Erythroblast (primary cell): ENCODE data around the gene TSHZ3.

Source experiments
- DNase-seq, 2 experiments: peaks; one replicate each; lab custom pipeline; 2025; lab: John Stamatoyannopoulos, UW
- GATA1 ChIP-seq: IDR thresholded peaks from 2 replicates; pipeline ENCODE4 v1.6.1; 2011; ENCODE audit warnings: low read depth, mild to moderate bottlenecking, control low read depth, low read length, moderate library complexity
- POLR2A ChIP-seq: IDR thresholded peaks from 2 replicates; pipeline ENCODE4 v1.6.1; 2011; ENCODE audit warnings: mild to moderate bottlenecking, low read length

The TSHZ3 gene, protein sequence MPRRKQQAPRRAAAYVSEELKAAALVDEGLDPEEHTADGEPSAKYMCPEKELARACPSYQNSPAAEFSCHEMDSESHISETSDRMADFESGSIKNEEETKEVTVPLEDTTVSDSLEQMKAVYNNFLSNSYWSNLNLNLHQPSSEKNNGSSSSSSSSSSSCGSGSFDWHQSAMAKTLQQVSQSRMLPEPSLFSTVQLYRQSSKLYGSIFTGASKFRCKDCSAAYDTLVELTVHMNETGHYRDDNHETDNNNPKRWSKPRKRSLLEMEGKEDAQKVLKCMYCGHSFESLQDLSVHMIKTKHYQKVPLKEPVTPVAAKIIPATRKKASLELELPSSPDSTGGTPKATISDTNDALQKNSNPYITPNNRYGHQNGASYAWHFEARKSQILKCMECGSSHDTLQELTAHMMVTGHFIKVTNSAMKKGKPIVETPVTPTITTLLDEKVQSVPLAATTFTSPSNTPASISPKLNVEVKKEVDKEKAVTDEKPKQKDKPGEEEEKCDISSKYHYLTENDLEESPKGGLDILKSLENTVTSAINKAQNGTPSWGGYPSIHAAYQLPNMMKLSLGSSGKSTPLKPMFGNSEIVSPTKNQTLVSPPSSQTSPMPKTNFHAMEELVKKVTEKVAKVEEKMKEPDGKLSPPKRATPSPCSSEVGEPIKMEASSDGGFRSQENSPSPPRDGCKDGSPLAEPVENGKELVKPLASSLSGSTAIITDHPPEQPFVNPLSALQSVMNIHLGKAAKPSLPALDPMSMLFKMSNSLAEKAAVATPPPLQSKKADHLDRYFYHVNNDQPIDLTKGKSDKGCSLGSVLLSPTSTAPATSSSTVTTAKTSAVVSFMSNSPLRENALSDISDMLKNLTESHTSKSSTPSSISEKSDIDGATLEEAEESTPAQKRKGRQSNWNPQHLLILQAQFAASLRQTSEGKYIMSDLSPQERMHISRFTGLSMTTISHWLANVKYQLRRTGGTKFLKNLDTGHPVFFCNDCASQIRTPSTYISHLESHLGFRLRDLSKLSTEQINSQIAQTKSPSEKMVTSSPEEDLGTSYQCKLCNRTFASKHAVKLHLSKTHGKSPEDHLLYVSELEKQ

DNA sequence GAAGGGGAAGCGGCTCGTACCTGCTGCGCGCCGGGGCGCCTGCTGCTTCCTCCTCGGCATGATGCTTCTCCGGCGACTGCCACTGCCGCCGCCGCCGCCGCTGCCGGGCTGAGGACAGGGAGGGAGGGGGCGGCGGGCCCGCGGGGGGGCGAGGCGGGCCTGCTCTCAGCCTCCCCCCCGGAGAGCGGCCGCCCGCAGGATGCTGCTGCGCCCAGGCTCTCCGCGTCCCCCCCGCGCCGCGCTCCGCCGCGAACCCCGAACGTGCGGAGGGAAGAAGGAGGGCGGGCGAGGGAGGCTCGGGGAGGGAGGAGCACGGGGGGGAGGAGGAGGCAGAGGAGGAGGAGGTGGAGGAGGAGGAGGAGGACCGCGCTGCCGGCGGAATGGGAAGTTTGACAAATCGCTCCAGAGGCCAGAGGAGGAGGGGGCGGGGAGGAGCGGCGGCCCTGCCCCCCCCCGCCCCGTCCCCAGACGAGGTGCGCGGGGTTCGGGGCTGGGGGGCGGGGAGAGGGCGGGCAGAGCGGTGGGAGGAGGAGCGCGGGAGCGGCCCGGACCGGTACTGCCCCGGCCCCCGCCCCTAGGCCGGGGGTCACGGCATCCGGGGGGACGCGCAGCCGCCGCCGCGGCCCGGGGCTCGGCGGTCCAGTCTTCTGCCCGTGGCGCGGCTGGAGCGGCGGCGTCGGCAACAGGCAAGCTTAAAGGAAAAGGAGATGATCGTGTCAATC is at the start of gene TSHZ3:
TSS of gene TSHZ3 (minus strand) at position 277 of the 722 bp plus-strand sequence. CDS start at position 60, 217 bp downstream.
- DNase-seq, result peak in 1 of 2 experiments; percentile 13
- TF ChIP-seq GATA1, result no peak
- TF ChIP-seq POLR2A, result no peak

DNA sequence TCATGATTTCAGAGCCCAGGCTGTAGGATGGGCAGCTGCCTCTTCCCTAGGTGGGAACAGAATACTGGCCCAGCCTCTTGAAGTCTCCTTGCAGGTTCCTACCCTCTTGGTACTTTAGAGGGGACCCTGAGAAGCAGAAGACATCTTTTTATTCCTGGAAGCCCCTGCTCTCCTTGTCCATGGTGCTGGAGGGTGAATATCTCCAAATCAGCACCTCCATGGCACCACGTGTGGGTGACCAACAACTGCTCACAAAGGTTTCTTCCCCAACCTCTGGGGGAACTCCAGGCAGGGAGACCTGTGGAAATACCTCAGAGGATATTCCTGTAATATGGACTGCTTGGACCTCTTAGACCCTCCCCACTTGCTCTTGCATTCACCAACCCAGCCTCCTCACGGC is 48.1 kb upstream of the TSHZ3 start:
- DNase-seq, result no peak
- TF ChIP-seq POLR2A (no peak), GATA1 (no peak)

DNA sequence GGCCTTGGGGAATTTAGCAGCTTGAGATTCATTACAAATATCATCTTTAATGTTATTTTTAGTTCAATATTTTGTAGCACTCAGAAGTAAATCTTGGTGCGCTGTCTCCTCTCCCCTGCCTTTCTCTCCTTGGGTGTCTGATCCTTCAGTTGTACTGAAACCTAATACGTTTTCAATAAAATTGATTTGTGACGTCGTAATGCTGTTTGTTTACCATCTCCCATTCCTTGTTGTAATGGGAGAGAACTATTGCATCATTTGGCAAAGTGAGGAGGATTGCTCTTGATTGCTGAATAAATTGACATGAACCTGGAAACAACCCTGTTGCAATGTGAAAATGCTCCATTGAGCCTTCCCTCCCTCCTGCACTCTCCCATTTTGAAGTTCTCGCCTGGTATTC is 43.2 kb upstream of the TSHZ3 start:
- no peak for DNase-seq
- TF ChIP-seq GATA1 (no peak), POLR2A (no peak)

DNA sequence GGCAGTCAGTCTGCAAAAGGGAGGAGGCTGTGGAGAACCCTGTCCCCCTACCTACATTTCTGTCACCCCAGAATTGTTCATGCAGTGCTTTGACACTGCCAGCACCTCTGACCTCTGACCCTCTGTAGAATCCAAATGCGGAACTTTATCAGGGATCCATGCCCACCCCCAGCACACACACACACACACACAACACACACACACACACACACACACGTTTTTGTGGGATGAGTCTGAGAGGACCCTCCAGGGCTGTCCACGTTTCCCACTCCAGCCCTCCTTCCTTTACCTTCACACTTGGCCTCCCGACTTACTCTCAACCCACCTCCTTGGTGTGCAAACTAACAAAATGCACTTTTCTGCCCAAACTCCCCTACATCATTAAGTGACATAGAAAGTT is 42.3 kb upstream of the TSHZ3 start:
- no peak for DNase-seq
- TF ChIP-seq POLR2A (no peak), GATA1 (no peak)

DNA sequence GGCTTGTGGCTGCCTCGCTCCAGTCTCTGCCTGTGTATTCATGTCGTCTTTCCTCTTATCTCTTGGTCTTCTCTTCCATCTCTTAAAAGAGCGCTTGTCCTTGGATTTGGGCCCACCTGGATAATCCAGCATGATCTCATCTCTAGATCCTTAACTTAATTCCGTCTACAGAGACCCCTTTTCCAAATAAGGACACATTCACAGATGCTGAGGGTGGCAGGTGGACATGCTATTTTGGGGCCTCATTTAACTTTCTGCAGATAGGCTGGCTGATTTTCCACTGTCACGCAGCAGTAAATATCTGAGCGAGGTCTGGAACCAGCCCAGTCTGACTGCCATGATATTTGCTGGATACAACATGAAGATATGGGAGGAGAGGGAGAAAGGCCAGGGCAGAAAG is 41.5 kb upstream of the TSHZ3 start:
- no peak for DNase-seq
- TF ChIP-seq POLR2A, result no peak
- no peak for TF ChIP-seq GATA1

DNA sequence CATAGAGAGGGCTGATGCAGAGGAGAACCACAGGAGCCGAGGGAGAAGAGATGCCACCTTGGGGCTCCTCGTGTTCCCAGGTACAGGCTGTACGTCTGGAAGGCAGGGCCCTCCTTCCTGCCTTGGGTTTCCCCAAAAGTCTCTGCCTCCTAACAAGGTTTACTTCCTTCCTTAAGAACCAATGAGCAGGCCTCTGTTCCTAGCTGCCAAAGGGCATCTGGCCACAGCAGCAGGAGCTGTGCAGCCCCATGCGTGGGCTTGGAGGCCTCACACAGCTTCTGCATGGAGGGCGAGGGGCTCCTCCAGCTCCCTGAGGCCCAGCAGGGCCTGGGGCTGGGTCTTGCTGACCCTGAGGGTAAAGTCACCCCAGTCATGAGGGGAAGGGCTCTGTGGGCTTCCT is 40.6 kb upstream of the TSHZ3 start:
- DNase-seq, result no peak
- TF ChIP-seq POLR2A (no peak), GATA1 (no peak)

DNA sequence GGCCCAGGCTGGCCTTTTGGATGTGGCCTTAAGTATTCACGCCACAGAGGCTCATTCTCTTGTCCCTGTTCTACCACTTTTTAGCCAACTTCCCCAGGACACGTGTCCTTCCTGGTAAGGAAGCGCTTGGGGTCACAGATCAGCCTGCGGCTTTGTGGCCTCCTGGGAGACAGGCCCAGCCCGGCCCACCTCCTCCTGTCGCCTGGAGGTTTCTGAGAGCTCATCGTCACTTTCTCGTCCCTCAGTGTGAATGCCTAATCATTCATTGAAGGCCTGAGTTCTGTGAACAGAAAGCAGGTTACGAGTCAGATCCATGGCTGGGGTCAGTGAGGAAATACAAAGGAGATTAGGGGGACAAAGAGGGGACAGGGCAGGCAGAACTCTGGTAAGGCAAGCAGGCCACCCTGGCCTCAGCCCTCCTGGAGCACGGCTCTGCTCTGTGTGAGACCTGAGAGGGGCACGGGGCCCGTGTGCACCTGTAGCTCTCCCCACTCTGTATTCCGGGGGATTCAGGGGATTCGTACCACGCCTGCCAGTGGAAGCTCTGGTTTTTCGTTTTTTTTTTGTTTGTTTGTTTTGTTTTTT is 38.6 kb upstream of the TSHZ3 start:
- no peak for TF ChIP-seq GATA1
- TF ChIP-seq POLR2A, result no peak
- DNase-seq, result no peak

DNA sequence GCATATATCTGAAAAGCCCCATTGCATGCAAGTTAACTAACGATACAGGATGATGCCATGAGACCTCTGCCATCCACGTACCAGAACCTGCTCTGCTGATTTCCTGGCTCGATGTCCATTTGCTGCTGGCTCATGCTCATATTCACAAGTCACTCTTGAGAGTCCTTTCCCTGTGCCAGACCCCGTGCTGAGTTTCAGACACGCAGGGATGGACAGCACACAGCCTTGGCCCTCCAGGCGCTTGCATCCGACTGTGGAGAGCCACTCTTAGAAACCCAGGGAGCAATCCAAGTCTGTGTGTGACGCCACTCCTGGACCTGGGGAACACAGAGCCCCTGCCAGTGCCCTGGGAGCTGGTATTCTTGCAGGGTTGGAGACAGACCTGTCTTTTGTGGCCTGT is 37.6 kb upstream of the TSHZ3 start:
- no peak for DNase-seq
- TF ChIP-seq POLR2A, result no peak
- no peak for TF ChIP-seq GATA1

DNA sequence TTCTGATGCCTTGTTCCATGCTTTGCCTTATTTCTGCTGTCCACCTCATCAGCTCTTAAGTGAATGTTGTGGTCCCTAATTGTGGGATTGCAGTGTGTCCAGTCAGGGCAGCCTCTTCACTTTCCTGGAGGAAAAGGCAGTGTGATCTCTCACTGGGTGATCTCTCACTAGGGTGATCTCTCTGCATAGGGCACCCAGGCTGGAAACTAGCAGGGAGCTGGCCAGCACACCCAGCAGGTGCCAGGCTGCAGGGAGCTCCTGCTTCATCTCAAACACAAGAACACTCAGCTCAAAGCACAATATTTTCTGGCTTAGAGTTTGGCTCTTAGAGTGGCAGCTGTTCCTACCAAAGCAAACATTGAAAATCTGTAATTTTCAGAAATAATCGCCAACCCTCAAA is 36.5 kb upstream of the TSHZ3 start:
- TF ChIP-seq GATA1, result no peak
- no peak for TF ChIP-seq POLR2A
- no peak for DNase-seq

DNA sequence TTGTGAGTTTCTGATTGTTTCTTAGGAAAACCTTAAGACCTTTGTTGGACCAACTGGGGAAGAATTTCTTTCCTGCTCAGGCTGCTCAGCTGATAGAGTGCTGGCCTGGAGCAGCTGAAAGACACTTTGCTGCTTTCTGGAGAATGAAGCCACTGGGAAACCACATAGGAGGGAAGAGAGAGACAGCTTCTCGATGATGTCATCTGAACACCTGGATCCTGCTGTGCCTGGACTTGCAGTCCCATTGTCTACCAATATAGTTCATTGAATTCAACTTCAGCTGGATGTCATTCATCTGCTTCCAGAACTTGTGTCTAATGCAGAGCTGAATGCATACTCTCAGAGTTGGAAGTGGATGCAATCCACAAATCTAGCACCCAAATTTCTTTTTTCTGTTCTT is 34.3 kb upstream of the TSHZ3 start:
- no peak for DNase-seq
- TF ChIP-seq GATA1 (no peak), POLR2A (no peak)

DNA sequence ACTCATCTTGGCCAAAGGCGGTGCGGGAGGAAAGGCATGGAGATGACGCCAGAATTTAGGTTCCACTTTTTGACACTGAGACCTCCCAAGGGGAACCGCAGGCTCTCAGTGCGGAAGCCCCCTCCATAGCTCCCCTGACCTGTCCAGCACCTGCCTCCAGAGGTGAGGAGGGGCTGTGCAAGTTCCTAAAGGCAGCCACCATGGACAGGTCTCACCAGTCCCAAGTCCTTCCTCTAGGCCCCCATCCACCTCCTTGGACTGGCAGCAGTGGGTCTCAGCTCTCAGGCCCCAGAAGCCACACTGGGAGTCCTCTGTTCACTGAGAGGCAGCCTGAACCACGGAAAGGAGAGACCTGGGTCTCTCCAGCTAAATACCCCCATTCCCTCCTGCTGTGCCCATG is 31.6 kb upstream of the TSHZ3 start:
- DNase-seq, result no peak
- no peak for TF ChIP-seq POLR2A
- no peak for TF ChIP-seq GATA1

DNA sequence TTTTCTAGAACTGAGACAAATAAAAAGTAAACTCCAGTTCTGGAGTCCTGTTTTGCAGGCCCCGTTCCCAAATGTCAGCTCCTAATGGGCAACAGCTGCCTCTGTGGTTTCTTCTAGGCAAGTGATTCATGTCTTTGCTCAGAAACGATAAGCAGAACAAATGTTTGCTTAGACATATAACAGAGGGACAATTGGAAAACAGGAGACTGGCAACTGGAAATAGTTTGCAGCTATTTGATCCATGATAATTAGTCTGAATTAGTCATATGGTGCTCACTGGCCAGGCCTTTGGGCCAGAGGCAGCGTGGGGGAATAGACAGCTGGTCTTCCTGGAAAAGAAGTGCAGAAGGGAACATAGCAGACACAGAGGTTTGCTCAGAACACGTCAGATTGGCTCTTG is 29.2 kb upstream of the TSHZ3 start:
- TF ChIP-seq GATA1, result no peak
- TF ChIP-seq POLR2A, result no peak
- no peak for DNase-seq

DNA sequence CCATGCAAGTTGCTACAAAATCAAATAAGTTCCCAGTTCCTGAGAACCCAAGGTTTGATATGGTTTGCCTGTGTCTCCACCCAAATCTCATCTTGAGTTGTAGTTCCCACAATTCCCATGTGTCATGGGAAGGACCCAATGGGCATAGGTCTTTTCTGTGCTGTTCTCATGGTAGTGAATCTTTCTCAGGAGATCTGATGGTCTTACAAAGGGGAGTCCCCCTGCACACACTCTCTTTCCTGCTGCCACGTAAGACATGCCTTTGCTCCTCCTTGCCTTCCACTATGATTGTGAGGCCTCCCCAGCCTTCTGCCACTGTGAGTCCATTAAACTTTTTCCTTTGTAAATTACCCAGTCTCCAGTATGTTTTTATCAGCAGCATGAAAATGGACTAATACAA is 28.5 kb upstream of the TSHZ3 start:
- TF ChIP-seq GATA1 (no peak), POLR2A (no peak)
- DNase-seq, result no peak
